SK-N-SH (cell line): ENCODE measurements around the gene KRTAP4-5. TPM values are rescaled to one million over a fixed set of nuclear protein-coding genes. Genes with fewer than 3 reads are reported as not detected.

Experiments
- CTCF ChIA-PET: fragments of 300-600, 350-600 bp; formaldehyde crosslinking; extraction: SDS; loops from one replicate; lab custom pipeline; 2021; lab: Yijun Ruan, JAX
- POLR2A ChIA-PET: fragments of 350-600 bp; sonication (Branson Sonifier 250); formaldehyde crosslinking; extraction: SDS; loops from one replicate; lab custom pipeline; 2020; ENCODE audit warnings: antibody characterized with exemption, inconsistent platforms; lab: Yijun Ruan, JAX
- DNase-seq: peaks from one replicate; pipeline ENCODE4 v3.0.0; 2012
- H2AFZ ChIP-seq: fragments of 200-600 bp; sonication (generic); 2 replicates; pipeline ENCODE4 v1.8.1; 2016; ENCODE audit warnings: antibody characterized with exemption, mild to moderate bottlenecking, low read depth
- H3F3A ChIP-seq: fragments of 200-600 bp; sonication (generic); replicated peaks from 2 replicates; pipeline ENCODE3; 2016; ENCODE audit warnings: antibody characterized with exemption, mild to moderate bottlenecking; ENCODE audit not compliant: insufficient read depth
- H3K27ac ChIP-seq, 2 experiments: fragments of 200-500 bp in 1 of 2; fragments of 200-600 bp in 1 of 2; sonication (Bioruptor generic) in 1 of 2; sonication (generic), shearing (Covaris generic) in 1 of 2; 2 replicates each; pipeline versions ENCODE4 v1.5.1 to v1.6.1; 2014 to 2016; ENCODE audit warnings: low read depth in 2 of 2, inconsistent platforms in 1 of 2, low read length in 1 of 2, mild to moderate bottlenecking in 1 of 2, mixed read lengths in 1 of 2
- H3K27me3 ChIP-seq: fragments of 200-600 bp; sonication (generic), shearing (Covaris generic); 2 replicates; pipeline ENCODE4 v1.6.1; 2016; ENCODE audit warnings: mixed run types; ENCODE audit not compliant: insufficient read depth
- H3K36me3 ChIP-seq, 2 experiments: fragments of 200-500 bp in 1 of 2; fragments of 200-600 bp in 1 of 2; sonication (Bioruptor generic) in 1 of 2; sonication (generic) in 1 of 2; replicated peaks in 1 of 2; 2 replicates each; pipeline versions ENCODE3 to v1.5.1; 2014 to 2016; ENCODE audit warnings: low read length in 1 of 2, mild to moderate bottlenecking in 1 of 2; ENCODE audit not compliant: insufficient read depth in 2 of 2, control insufficient read depth in 1 of 2
- H3K4me1 ChIP-seq, 2 experiments: fragments of 200-500 bp in 1 of 2; fragments of 200-600 bp in 1 of 2; sonication (Bioruptor generic) in 1 of 2; sonication (generic), shearing (Covaris generic) in 1 of 2; 2 replicates each; pipeline versions ENCODE4 v1.5.1 to v1.6.1; 2014 to 2016; ENCODE audit warnings: low read depth in 1 of 2, low read length in 1 of 2, mixed run types in 1 of 2; ENCODE audit not compliant: insufficient read depth in 2 of 2, control insufficient read depth in 1 of 2
- H3K4me2 ChIP-seq: fragments of 200-600 bp; sonication (generic), shearing (Covaris generic); 2 replicates; pipeline ENCODE4 v1.6.1; 2017; ENCODE audit warnings: mixed run types
- H3K4me3 ChIP-seq, 2 experiments: fragments of 200-500 bp in 1 of 2; fragments of 200-600 bp in 1 of 2; sonication (Bioruptor generic) in 1 of 2; sonication (generic), shearing (Covaris generic) in 1 of 2; 2 replicates each; pipeline versions ENCODE4 v1.5.1 to v1.8.1; 2014 to 2016; ENCODE audit warnings: low read depth in 2 of 2, inconsistent platforms in 1 of 2, low read length in 1 of 2, mild to moderate bottlenecking in 1 of 2, mixed read lengths in 1 of 2, moderate library complexity in 1 of 2
- H3K79me2 ChIP-seq: fragments of 200-600 bp; sonication (generic); 2 replicates; pipeline ENCODE4 v1.8.1; 2017; ENCODE audit warnings: mild to moderate bottlenecking; ENCODE audit not compliant: insufficient read depth
- H3K9ac ChIP-seq: fragments of 200-600 bp; sonication (generic); 2 replicates; pipeline ENCODE4 v1.6.1; 2017; ENCODE audit warnings: mixed run types
- H3K9me2 ChIP-seq: fragments of 200-600 bp; sonication (generic); 2 replicates; pipeline ENCODE4 v1.6.1; 2017; ENCODE audit warnings: mixed run types
- H3K9me3 ChIP-seq: fragments of 200-600 bp; sonication (generic); 2 replicates; pipeline ENCODE4 v1.6.1; 2017; ENCODE audit warnings: mixed run types, mild to moderate bottlenecking, moderate library complexity
- H4K20me1 ChIP-seq: fragments of 200-600 bp; sonication (generic); 2 replicates; pipeline ENCODE4 v1.6.1; 2017; ENCODE audit warnings: mild to moderate bottlenecking, mixed run types; ENCODE audit not compliant: insufficient read depth
- ELF1 ChIP-seq: IDR thresholded peaks from 2 replicates; pipeline ENCODE4 v1.4.0; 2012
- EZH2phosphoT487 ChIP-seq: fragments of 200-600 bp; sonication (generic); IDR thresholded peaks from 2 replicates; pipeline ENCODE4 v1.6.1; 2017; ENCODE audit warnings: low read depth, mixed run types, mild to moderate bottlenecking, antibody characterized with exemption, moderate library complexity, borderline replicate concordance
- GABPA ChIP-seq: IDR thresholded peaks from 2 replicates; pipeline ENCODE4 v1.4.0; 2012; ENCODE audit warnings: low read depth, mild to moderate bottlenecking
- MEF2A ChIP-seq: IDR thresholded peaks from 2 replicates; pipeline ENCODE4 v1.4.0; 2012; ENCODE audit warnings: low read depth, borderline replicate concordance
- NFIC ChIP-seq: IDR thresholded peaks from 2 replicates; pipeline ENCODE4 v1.4.0; 2012; ENCODE audit warnings: borderline replicate concordance
- PBX3 ChIP-seq: IDR thresholded peaks from 2 replicates; pipeline ENCODE4; 2012
- WGBS: methylation state at CpG from one replicate; pipeline ENCODE4 v1.1.6; 2017; ENCODE audit warnings: low lambda C conversion rate; 5-methylcytosine and 5-hydroxymethylcytosine counted together
- polyA plus RNA-seq, 3 experiments: library from polyadenylated mRNA; depleted of rRNA; stranded (reverse); fragments of >200 nt; gene quantifications; 2 replicates each; pipeline ENCODE4 v1.2.3, GENCODE V29; 2012
- TF ChIP-seq, protein P1 (sequence below): fragments of 150-350 bp; IDR thresholded peaks from 2 replicates; pipeline ENCODE4 v1.6.1; 2017; ENCODE audit warnings: antibody characterized with exemption, low read length, low read depth, borderline replicate concordance
- TF ChIP-seq, protein P2 (sequence below): IDR thresholded peaks from 2 replicates; pipeline ENCODE4 v1.6.1; 2012; ENCODE audit warnings: mild to moderate bottlenecking, low read depth, low read length, moderate library complexity

The KRTAP4-5 gene
- polyA plus RNA-seq, 1 of the 3 experiments (the other 2 are of a cell fraction) = not detected

DNA sequence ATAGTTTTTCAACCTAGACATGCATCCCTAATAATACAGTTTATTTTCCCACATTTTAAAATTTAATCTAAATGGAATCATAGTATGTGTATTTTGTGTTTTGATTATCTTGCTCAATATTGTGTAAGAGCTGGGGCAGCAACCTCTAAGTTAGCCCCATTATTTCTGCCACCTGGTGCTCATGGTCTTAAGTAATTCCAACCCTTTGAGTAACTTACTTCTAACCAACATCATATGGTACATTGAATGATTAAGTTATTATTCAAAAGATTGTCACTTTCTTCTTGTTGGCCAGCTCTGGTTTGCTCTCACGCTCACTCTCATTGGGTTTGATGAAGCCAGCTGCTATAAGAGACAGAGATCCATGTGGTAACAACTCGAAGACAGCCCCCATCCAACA lies 22.3 kb upstream of the KRTAP4-5 start:
- POLR2A ChIA-PET = no interaction called here
- CTCF ChIA-PET = no interaction called here

GRCh38 chr17:41168121-41168520 lies 18.5 kb upstream of the KRTAP4-5 start, which contains the start of gene KRTAP4-3:
KRTAP4-3 (minus strand) TSS chr17:41168221; CDS start chr17:41168172, 49 bp downstream.
- H3K9ac ChIP-seq = no peak within 1 kb of the TSS
- H3K27ac ChIP-seq = no peak within 1 kb of the TSS
- no peaks in the 10 kb centered on the region for H4K20me1 ChIP-seq
- no peak for DNase-seq
- no peaks in the 10 kb centered on the region for H3K9me2 ChIP-seq
- H3K4me1 ChIP-seq = no peaks in the 10 kb centered on the region
- H3K9me3 ChIP-seq = no peaks in the 10 kb centered on the region
- TF ChIP-seq, protein P1, sequence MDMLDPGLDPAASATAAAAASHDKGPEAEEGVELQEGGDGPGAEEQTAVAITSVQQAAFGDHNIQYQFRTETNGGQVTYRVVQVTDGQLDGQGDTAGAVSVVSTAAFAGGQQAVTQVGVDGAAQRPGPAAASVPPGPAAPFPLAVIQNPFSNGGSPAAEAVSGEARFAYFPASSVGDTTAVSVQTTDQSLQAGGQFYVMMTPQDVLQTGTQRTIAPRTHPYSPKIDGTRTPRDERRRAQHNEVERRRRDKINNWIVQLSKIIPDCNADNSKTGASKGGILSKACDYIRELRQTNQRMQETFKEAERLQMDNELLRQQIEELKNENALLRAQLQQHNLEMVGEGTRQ = no peak
- TF ChIP-seq NFIC = no peak
- TF ChIP-seq PBX3 = no peak
- no peak for TF ChIP-seq EZH2phosphoT487
- TF ChIP-seq, protein P2, sequence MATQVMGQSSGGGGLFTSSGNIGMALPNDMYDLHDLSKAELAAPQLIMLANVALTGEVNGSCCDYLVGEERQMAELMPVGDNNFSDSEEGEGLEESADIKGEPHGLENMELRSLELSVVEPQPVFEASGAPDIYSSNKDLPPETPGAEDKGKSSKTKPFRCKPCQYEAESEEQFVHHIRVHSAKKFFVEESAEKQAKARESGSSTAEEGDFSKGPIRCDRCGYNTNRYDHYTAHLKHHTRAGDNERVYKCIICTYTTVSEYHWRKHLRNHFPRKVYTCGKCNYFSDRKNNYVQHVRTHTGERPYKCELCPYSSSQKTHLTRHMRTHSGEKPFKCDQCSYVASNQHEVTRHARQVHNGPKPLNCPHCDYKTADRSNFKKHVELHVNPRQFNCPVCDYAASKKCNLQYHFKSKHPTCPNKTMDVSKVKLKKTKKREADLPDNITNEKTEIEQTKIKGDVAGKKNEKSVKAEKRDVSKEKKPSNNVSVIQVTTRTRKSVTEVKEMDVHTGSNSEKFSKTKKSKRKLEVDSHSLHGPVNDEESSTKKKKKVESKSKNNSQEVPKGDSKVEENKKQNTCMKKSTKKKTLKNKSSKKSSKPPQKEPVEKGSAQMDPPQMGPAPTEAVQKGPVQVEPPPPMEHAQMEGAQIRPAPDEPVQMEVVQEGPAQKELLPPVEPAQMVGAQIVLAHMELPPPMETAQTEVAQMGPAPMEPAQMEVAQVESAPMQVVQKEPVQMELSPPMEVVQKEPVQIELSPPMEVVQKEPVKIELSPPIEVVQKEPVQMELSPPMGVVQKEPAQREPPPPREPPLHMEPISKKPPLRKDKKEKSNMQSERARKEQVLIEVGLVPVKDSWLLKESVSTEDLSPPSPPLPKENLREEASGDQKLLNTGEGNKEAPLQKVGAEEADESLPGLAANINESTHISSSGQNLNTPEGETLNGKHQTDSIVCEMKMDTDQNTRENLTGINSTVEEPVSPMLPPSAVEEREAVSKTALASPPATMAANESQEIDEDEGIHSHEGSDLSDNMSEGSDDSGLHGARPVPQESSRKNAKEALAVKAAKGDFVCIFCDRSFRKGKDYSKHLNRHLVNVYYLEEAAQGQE = no peak
- TF ChIP-seq ELF1 = no peak
- no peak for TF ChIP-seq MEF2A
- TF ChIP-seq GABPA = no peak
- H3K4me2 ChIP-seq = no peak within 1 kb of the TSS
- WGBS = 0% methylated on average over 1 of the region's 1 CpG
- no peak within 1 kb of the TSS for H2AFZ ChIP-seq
- no peaks in the 10 kb centered on the region for H3K36me3 ChIP-seq
- ChIA-PET POLR2A (no interaction called here), CTCF (interaction anchor here (1.0 to 1.1 kb wide), 2 partner anchors 381 kb away, joined by 4 to 5 read pairs; no protein-coding TSS in a partner anchor)
- H3K79me2 ChIP-seq = no peaks in the 10 kb centered on the region
- no peaks in the 10 kb centered on the region for H3F3A ChIP-seq
- peaks cover 30% of the 10 kb centered on the region for H3K27me3 ChIP-seq
- H3K4me3 ChIP-seq = no peak within 1 kb of the TSS

More for the DNA sequence above, 22.3 kb upstream of the KRTAP4-5 start:
- Histone ChIP-seq H3K4me1 (no peaks in the 10 kb centered on the region), H3K79me2 (no peaks in the 10 kb centered on the region), H4K20me1 (no peaks in the 10 kb centered on the region), H3K4me3 (no peak overlapping the region), H3K27me3 (peaks cover 54% of the 10 kb centered on the region)
- WGBS = 15% methylated on average over 2 of the region's 2 CpGs
- no peak for TF ChIP-seq GABPA
- TF ChIP-seq, all 33 proteins: peak for 0
- Histone ChIP-seq H3K9me3 (no peaks in the 10 kb centered on the region), H3K9me2 (no peaks in the 10 kb centered on the region), H3F3A (no peaks in the 10 kb centered on the region), H3K27ac (no peak overlapping the region), H3K9ac (no peak overlapping the region), H2AFZ (no peak overlapping the region), H3K4me2 (no peak overlapping the region), H3K36me3 (no peaks in the 10 kb centered on the region)
- DNase-seq = no peak
